H9 (cell line): ENCODE measurements around the gene ANKK1. TPM values are rescaled to one million over a fixed set of nuclear protein-coding genes. Genes with fewer than 3 reads are reported as not detected.

Experiments used
- DNase-seq: peaks from one replicate; pipeline ENCODE4 v3.0.0-alpha.2; 2017
- H2AFZ ChIP-seq: one replicate; pipeline ENCODE4 v1.6.1; 2013; ENCODE audit warnings: mild to moderate bottlenecking, low read length, control low read depth, moderate library complexity
- H2AK5ac ChIP-seq: 2 replicates; pipeline ENCODE4 v1.6.1; 2013; ENCODE audit warnings: low read length, control low read depth, mixed read lengths; ENCODE audit not compliant: insufficient read length
- H2BK120ac ChIP-seq: one replicate; pipeline ENCODE4 v1.6.1; 2013; ENCODE audit warnings: low read depth, mild to moderate bottlenecking, low read length, control low read depth, inconsistent platforms; ENCODE audit not compliant: poor library complexity, severe bottlenecking
- H2BK12ac ChIP-seq: 2 replicates; pipeline ENCODE4 v1.6.1; 2013; ENCODE audit warnings: low read length, control low read depth, mixed read lengths, low read depth; ENCODE audit not compliant: insufficient read length
- H2BK15ac ChIP-seq: 2 replicates; pipeline ENCODE4 v1.6.1; 2013; ENCODE audit warnings: low read depth, low read length, control low read depth
- H2BK20ac ChIP-seq: one replicate; pipeline ENCODE4 v1.6.1; 2013; ENCODE audit warnings: low read depth, mild to moderate bottlenecking, low read length, control low read depth, inconsistent platforms; ENCODE audit not compliant: poor library complexity, severe bottlenecking
- H2BK5ac ChIP-seq: 2 replicates; pipeline ENCODE4 v1.6.1; 2013; ENCODE audit warnings: low read length, control low read depth, mixed read lengths; ENCODE audit not compliant: insufficient read length
- H3K14ac ChIP-seq: 2 replicates; pipeline ENCODE4 v1.6.1; 2013; ENCODE audit warnings: low read length, control low read depth; ENCODE audit not compliant: insufficient read depth
- H3K18ac ChIP-seq: 2 replicates; pipeline ENCODE4 v1.6.1; 2013; ENCODE audit warnings: low read depth, mild to moderate bottlenecking, mixed read lengths, low read length, control low read depth; ENCODE audit not compliant: insufficient read length
- H3K23ac ChIP-seq: 2 replicates; pipeline ENCODE4 v1.6.1; 2013; ENCODE audit warnings: low read length, control low read depth, mixed read lengths, low read depth; ENCODE audit not compliant: insufficient read length
- H3K23me2 ChIP-seq: 2 replicates; pipeline ENCODE4 v1.6.1; 2013; ENCODE audit warnings: low read depth, mild to moderate bottlenecking, mixed read lengths, low read length, control low read depth; ENCODE audit not compliant: insufficient read length, poor library complexity, severe bottlenecking
- H3K27ac ChIP-seq: 2 replicates; pipeline ENCODE4 v1.5.1; 2013; ENCODE audit warnings: low read length, control low read depth, mixed read lengths, low read depth; ENCODE audit not compliant: insufficient read length
- H3K27me3 ChIP-seq: 2 replicates; pipeline ENCODE4 v1.6.1; 2013; ENCODE audit warnings: low read length, control low read depth, inconsistent platforms; ENCODE audit not compliant: insufficient read depth
- H3K4ac ChIP-seq: 2 replicates; pipeline ENCODE4 v1.6.1; 2013; ENCODE audit warnings: low read depth, mild to moderate bottlenecking, control low read depth, inconsistent platforms, low read length, moderate library complexity
- H3K4me1 ChIP-seq: 2 replicates; pipeline ENCODE4 v1.6.1; 2013; ENCODE audit warnings: low read length, control low read depth, inconsistent platforms; ENCODE audit not compliant: insufficient read depth
- H3K4me2 ChIP-seq: 2 replicates; pipeline ENCODE4 v1.6.1; 2013; ENCODE audit warnings: low read length, control low read depth, mixed read lengths; ENCODE audit not compliant: insufficient read length, insufficient read depth
- H3K56ac ChIP-seq: 2 replicates; pipeline ENCODE4 v1.6.1; 2013; ENCODE audit warnings: low read depth, mild to moderate bottlenecking, mixed read lengths, low read length, control low read depth; ENCODE audit not compliant: insufficient read length
- H3K79me1 ChIP-seq: 2 replicates; pipeline ENCODE4 v1.6.1; 2013; ENCODE audit warnings: low read depth, mild to moderate bottlenecking, moderate library complexity, low read length, control low read depth, inconsistent platforms; ENCODE audit not compliant: insufficient read depth, poor library complexity, severe bottlenecking
- H3K79me2 ChIP-seq: 2 replicates; pipeline ENCODE4 v1.6.1; 2013; ENCODE audit warnings: low read length, control low read depth, inconsistent platforms; ENCODE audit not compliant: insufficient read depth
- H3K9ac ChIP-seq: 2 replicates; pipeline ENCODE4 v1.6.1; 2013; ENCODE audit warnings: low read length, control low read depth, mixed read lengths; ENCODE audit not compliant: insufficient read length; ENCODE audit errors: extremely low read depth
- H3K9me3 ChIP-seq: one replicate; pipeline ENCODE4 v1.6.1; 2013; ENCODE audit warnings: low read depth, low read length, inconsistent platforms; ENCODE audit not compliant: control insufficient read depth
- H3T11ph ChIP-seq: one replicate; pipeline ENCODE4 v1.6.1; 2013; ENCODE audit warnings: mild to moderate bottlenecking, low read length, control low read depth, inconsistent platforms
- H4K20me1 ChIP-seq: one replicate; pipeline ENCODE4 v1.6.1; 2013; ENCODE audit not compliant: control insufficient read depth, insufficient read length, insufficient read depth
- H4K5ac ChIP-seq: 2 replicates; pipeline ENCODE4 v1.6.1; 2013; ENCODE audit warnings: low read depth, mild to moderate bottlenecking, mixed read lengths, low read length, control low read depth; ENCODE audit not compliant: insufficient read length
- H4K8ac ChIP-seq: replicated peaks from 2 replicates; pipeline ENCODE4 v1.6.1; 2013; ENCODE audit warnings: low read length, control low read depth, mixed read lengths, low read depth; ENCODE audit not compliant: insufficient read length
- H4K91ac ChIP-seq: 2 replicates; pipeline ENCODE4 v1.6.1; 2013; ENCODE audit warnings: low read depth, mild to moderate bottlenecking, moderate library complexity, mixed read lengths, low read length, control low read depth; ENCODE audit not compliant: insufficient read length
- H3K27ac Mint-ChIP-seq, 3 experiments: 2 replicates in 2 of 3; 3 replicates in 1 of 3; pipeline ENCODE4 v1.8.0; 2020 to 2021; ENCODE audit warnings: mixed read lengths in 3 of 3, mild to moderate bottlenecking in 1 of 3, moderate library complexity in 1 of 3
- H3K27me3 Mint-ChIP-seq: 2 replicates; pipeline ENCODE4 v1.8.0; 2021; ENCODE audit warnings: low read depth, mild to moderate bottlenecking, moderate library complexity, mixed read lengths
- H3K36me3 Mint-ChIP-seq, 3 experiments: 2 replicates in 2 of 3; 3 replicates in 1 of 3; pipeline ENCODE4 v1.8.0; 2020 to 2021; ENCODE audit warnings: low read depth in 3 of 3, mixed read lengths in 3 of 3; ENCODE audit not compliant: insufficient read depth in 1 of 3
- H3K4me1 Mint-ChIP-seq, 2 experiments: 2 replicates each; pipeline ENCODE4 v1.8.0; 2020; ENCODE audit warnings: mixed read lengths in 2 of 2
- H3K4me3 Mint-ChIP-seq, 2 experiments: 2 replicates in 1 of 2; 3 replicates in 1 of 2; pipeline ENCODE4 v1.8.0; 2020 to 2021; ENCODE audit warnings: mild to moderate bottlenecking in 2 of 2, mixed read lengths in 2 of 2, moderate library complexity in 1 of 2
- H3K9me3 Mint-ChIP-seq, 2 experiments: 2 replicates in 1 of 2; 3 replicates in 1 of 2; pipeline ENCODE4 v1.8.0; 2020; ENCODE audit warnings: mild to moderate bottlenecking in 2 of 2, mixed read lengths in 2 of 2, moderate library complexity in 1 of 2
- CTCF ChIP-seq: fragments of 200-600 bp; sonication (generic); conservative IDR thresholded peaks from 3 replicates; pipeline ENCODE4 v1.8.0; 2021; ENCODE audit warnings: antibody characterized with exemption, mild to moderate bottlenecking
- WGBS: extraction: QIAGEN DNeasy Blood & Tissue Kit; methylation state at CpG from one replicate; pipeline ENCODE4 v1.1.7; 2013; ENCODE audit warnings: missing lambda C conversion rate, low lambda C conversion rate, mixed read lengths; ENCODE audit not compliant: insufficient read length; ENCODE audit errors: extremely low coverage; 5-methylcytosine and 5-hydroxymethylcytosine counted together
- total RNA-seq: library from RNA; stranded (reverse); gene quantifications from 2 replicates; pipeline ENCODE4 v1.2.1, GENCODE V29; 2021

Gene ANKK1
- total RNA-seq, 1 experiment from 2014 or later = 0.20 TPM

GRCh38 chr11:113419454-113420003 is 31.9 kb downstream of the ANKK1 start:
- Mint-ChIP-seq H3K4me3 (no peak overlapping the region), H3K4me1 (no peaks in the 10 kb centered on the region), H3K36me3 (no peaks in the 10 kb centered on the region), H3K27ac (no peak overlapping the region), H3K9me3 (no peaks in the 10 kb centered on the region), H3K27me3 (peaks cover 9% of the 10 kb centered on the region)
- H3K56ac ChIP-seq = no peak overlapping the region
- H2BK15ac ChIP-seq = no peak overlapping the region
- no peaks in the 10 kb centered on the region for H3K23me2 ChIP-seq
- no peak overlapping the region for H3K9ac ChIP-seq
- no peak overlapping the region for H3T11ph ChIP-seq
- no peak overlapping the region for H2BK120ac ChIP-seq
- no peak overlapping the region for H3K14ac ChIP-seq
- H3K27me3 ChIP-seq = no peaks in the 10 kb centered on the region
- H3K4ac ChIP-seq = no peak overlapping the region
- no peak overlapping the region for H2BK20ac ChIP-seq
- H2AFZ ChIP-seq = no peak overlapping the region
- H3K23ac ChIP-seq = no peak overlapping the region
- no peak overlapping the region for H3K27ac ChIP-seq
- H3K9me3 ChIP-seq = no peaks in the 10 kb centered on the region
- no peak overlapping the region for H2AK5ac ChIP-seq
- no peak for TF ChIP-seq CTCF
- no peak overlapping the region for H3K4me2 ChIP-seq
- no peak overlapping the region for H4K91ac ChIP-seq
- no peak overlapping the region for H4K5ac ChIP-seq
- no peaks in the 10 kb centered on the region for H3K79me1 ChIP-seq
- no peak overlapping the region for H2BK12ac ChIP-seq
- no peak for DNase-seq
- H3K4me1 ChIP-seq = no peaks in the 10 kb centered on the region
- no peak overlapping the region for H3K18ac ChIP-seq
- no peak overlapping the region for H4K8ac ChIP-seq
- no peaks in the 10 kb centered on the region for H4K20me1 ChIP-seq
- WGBS = no CpG with 5 or more reads among the region's 14 CpGs
- no peak overlapping the region for H2BK5ac ChIP-seq
- no peaks in the 10 kb centered on the region for H3K79me2 ChIP-seq
